GM10847 (cell line): ENCODE measurements around the gene ZNF140.

Experiments
- POLR2A ChIP-seq: IDR thresholded peaks from 2 replicates; pipeline ENCODE4 v1.6.1; 2011; ENCODE audit not compliant: insufficient read length; ENCODE audit errors: extremely low read depth

Gene ZNF140

GRCh38 chr12:133080368-133081158 is at the start of gene ZNF140:
TSS of gene ZNF140 (plus strand) at chr12:133080923. CDS start at chr12:133081321, 398 bp downstream.
- TF ChIP-seq POLR2A: peak; percentile 54

GRCh38 chr12:133037207-133038005 is 43.3 kb upstream of the ZNF140 start, which contains the start of gene ZNF84:
TSS of gene ZNF84 (plus strand) at chr12:133037509. CDS start at chr12:133041468, 3,959 bp downstream.
- TF ChIP-seq POLR2A: peak; percentile 74

- TF ChIP-seq POLR2A: no peak
Observed at GRCh38 chr12:133038118-133038709, 42.5 kb upstream of the ZNF140 start.

- no peak for TF ChIP-seq POLR2A
Observed at GRCh38 chr12:133046698-133047097, 34.0 kb upstream of the ZNF140 start.

- TF ChIP-seq POLR2A: no peak
Observed at GRCh38 chr12:133057446-133057845, 23.3 kb upstream of the ZNF140 start.

- no peak for TF ChIP-seq POLR2A
Observed at GRCh38 chr12:133058203-133059113, 22.3 kb upstream of the ZNF140 start.

- TF ChIP-seq POLR2A: no peak
Observed at GRCh38 chr12:133061954-133062353, 18.8 kb upstream of the ZNF140 start.

- TF ChIP-seq POLR2A: no peak
Observed at GRCh38 chr12:133063556-133063955, 17.2 kb upstream of the ZNF140 start.

- TF ChIP-seq POLR2A: no peak
Observed at GRCh38 chr12:133073836-133074235, 6.9 kb upstream of the ZNF140 start.

- peak; percentile 5 for TF ChIP-seq POLR2A
Observed at GRCh38 chr12:133080026-133080367, 726 bp upstream of the ZNF140 start.

- TF ChIP-seq POLR2A: no peak
Observed at GRCh38 chr12:133081159-133081780, 547 bp downstream of the ZNF140 start.

- no peak for TF ChIP-seq POLR2A
Observed at GRCh38 chr12:133083345-133083744, 2.6 kb downstream of the ZNF140 start.

GRCh38 chr12:133105620-133106019 is 24.9 kb downstream of the ZNF140 start:
- TF ChIP-seq POLR2A: no peak

- no peak for TF ChIP-seq POLR2A
Observed at GRCh38 chr12:133106253-133106652, 25.5 kb downstream of the ZNF140 start.
